Uterus (tissue), 2 donors: ENCODE data around the gene MYL10.

ENCODE experiments used
- CTCF ChIP-seq, 4 experiments: fragments of 200-600 bp in 2 of 4; fragments of 450-650 bp in 2 of 4; sonication (generic) in 2 of 4; IDR thresholded peaks; one replicate each; pipeline ENCODE4 v1.5.1; 2016 to 2019; ENCODE audit warnings: antibody characterized with exemption in 4 of 4, mild to moderate bottlenecking in 2 of 4, moderate library complexity in 1 of 4
- POLR2A ChIP-seq, 2 donors: fragments of 450-650 bp; IDR thresholded peaks; one replicate each; pipeline ENCODE4 v1.6.1; 2016; ENCODE audit warnings: antibody characterized with exemption in 2 of 2, mild to moderate bottlenecking in 1 of 2, moderate library complexity in 1 of 2

- TF ChIP-seq POLR2A (IDR thresholded peaks at IDR 0.05), result no peak
- no peak for TF ChIP-seq CTCF (IDR thresholded peaks at IDR 0.05)
Measured at GRCh38 chr7:101563943-101564777, 64.9 kb downstream of the MYL10 start.
